GM18505 (cell line): Measurements from ENCODE around the gene TNRC6B.

Experiments used
- ATAC-seq: cut with Tn5 transposase; IDR thresholded peaks from one replicate; pipeline ENCODE4 v1.9.1; 2021; ENCODE audit not compliant: unreplicated experiment
- POLR2A ChIP-seq: IDR thresholded peaks from 4 replicates; pipeline ENCODE4 v1.6.1; 2011; ENCODE audit warnings: borderline replicate concordance; ENCODE audit not compliant: insufficient read depth, insufficient read length; ENCODE audit errors: extremely low read depth

Gene TNRC6B

DNA sequence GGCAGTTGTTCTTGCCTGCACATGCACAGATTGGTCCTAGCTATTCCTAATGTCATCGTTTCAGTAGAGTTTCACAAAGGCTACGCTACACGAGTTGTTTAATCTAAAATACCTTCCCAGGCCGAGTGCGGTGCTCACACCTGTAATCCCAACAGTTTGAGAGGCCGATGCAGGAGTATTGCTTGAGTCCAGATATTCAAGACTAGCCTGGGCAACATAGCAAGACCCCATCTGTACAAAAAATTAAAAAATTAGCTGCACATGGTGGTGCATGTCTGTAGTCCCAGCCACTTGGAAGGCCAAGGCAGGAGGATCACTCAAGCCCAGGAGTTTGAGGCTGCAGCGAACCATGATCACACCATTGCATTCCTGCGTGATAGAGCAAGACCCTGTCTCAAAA lies 56.2 kb downstream of the TNRC6B start:
- no peak for TF ChIP-seq POLR2A
- no peak for ATAC-seq

DNA sequence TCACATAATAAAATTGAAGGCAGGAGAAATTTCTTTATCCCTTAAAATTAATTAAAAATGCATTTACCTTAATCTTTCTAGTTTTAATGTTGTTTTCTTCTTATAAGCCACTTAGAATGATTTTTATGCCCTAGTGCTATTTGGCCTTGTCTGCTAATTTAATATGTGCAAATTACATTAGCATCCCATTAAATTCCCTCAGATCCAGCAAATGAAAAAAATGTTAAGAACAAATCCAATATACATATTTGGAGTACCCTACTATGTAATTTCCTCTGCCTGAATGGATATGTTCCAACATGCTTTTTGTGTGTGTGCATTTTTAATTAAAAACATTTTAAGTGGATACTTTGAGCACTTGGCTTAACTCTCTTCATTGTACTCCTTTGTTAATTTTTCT lies 56.9 kb downstream of the TNRC6B start:
- no peak for ATAC-seq
- no peak for TF ChIP-seq POLR2A

DNA sequence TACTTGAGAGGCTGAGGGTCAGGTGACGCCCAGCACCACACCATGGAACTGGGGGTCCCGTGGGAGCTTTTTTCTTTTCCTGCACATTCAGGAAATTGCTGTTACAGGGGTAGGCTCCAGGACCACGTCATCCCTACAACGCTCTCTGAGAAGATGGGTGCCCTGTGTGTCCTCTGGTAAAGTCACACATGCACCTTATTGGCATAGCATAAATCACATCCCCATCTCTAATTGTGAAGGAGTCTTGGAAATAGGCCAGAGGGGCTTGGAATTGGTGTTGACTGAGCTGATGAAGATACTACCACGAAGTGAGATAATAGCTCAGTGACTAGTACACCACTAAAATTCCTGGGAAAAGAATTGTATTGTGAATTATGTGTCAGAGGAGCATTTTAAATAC lies 57.6 kb downstream of the TNRC6B start:
- no peak for ATAC-seq
- TF ChIP-seq POLR2A: no peak

DNA sequence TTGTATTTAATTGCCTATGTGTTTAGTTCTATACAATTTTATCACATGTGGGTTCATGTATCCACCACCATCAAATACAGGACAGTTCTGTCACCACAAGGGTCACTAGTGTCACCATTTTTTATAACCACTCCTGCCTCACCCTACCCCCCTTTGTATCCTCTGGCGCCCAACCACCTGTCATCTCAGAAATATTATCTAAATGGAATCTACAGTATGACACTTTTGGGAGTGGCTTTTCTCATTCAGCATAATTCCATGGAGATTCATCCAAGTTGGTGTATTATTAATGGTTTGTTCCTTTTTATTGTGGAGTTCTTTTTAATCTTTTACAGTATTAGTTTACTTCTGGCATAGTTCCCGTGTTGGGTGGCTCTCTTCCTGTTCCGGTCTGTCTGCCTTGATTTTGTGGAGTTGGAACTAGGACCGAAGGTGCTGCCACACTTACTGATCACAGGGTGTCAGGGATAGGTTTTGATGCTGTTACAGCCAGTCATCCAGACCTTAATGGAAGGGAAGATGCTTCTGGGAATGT lies 58.5 kb downstream of the TNRC6B start:
- no peak for ATAC-seq
- TF ChIP-seq POLR2A: no peak

DNA sequence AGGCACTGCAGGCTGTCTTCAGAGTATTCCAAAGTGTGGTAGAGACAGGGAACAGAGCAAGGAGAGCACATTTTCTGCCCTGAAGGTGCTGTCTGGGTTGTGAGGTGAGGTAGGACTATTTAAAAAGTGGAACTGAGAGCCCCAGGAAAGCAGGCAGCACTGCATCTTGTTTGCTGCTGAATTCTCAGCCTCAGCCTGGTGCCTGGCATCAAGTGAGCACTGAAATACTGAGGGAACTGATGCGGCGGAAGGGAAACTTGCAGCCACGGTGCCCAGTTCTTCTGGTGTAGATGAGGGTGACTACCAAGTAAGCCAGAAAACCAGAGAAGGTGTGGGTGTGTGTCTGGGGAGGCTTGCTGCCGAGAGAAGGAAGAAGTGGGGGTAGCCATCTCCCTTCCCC lies 59.5 kb downstream of the TNRC6B start:
- ATAC-seq: no peak
- no peak for TF ChIP-seq POLR2A

DNA sequence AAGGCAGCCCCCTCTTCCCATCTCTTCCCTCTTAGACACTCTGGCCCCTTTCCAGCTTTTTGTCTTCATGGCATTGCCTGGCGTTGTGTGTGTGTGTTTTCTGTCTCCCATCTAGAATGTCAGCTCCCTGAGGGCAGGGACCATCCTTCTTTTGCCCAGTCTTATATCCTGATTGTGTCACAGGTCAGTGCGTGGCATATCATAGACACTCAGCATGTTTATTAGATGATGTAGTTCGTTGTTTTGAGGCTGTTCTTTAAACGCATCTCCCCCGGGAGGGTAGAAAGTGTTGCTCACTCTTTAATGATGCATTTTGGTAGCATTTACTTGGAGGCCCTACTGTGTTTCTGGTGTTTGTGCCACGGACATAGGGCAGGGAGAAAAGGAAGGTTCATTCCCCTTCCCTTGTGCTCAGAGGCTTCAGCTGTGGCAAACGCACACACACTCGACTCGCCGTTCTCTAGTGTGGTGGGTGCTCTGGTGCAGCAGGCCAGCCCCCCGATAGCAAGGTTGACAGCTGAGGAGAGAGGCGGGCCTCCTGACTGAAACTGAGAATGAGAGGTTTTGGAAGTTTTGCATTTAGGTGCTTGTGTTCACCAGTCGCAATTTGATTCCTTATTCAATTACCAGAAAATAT lies 60.2 kb downstream of the TNRC6B start:
- ATAC-seq: no peak
- TF ChIP-seq POLR2A: no peak

DNA sequence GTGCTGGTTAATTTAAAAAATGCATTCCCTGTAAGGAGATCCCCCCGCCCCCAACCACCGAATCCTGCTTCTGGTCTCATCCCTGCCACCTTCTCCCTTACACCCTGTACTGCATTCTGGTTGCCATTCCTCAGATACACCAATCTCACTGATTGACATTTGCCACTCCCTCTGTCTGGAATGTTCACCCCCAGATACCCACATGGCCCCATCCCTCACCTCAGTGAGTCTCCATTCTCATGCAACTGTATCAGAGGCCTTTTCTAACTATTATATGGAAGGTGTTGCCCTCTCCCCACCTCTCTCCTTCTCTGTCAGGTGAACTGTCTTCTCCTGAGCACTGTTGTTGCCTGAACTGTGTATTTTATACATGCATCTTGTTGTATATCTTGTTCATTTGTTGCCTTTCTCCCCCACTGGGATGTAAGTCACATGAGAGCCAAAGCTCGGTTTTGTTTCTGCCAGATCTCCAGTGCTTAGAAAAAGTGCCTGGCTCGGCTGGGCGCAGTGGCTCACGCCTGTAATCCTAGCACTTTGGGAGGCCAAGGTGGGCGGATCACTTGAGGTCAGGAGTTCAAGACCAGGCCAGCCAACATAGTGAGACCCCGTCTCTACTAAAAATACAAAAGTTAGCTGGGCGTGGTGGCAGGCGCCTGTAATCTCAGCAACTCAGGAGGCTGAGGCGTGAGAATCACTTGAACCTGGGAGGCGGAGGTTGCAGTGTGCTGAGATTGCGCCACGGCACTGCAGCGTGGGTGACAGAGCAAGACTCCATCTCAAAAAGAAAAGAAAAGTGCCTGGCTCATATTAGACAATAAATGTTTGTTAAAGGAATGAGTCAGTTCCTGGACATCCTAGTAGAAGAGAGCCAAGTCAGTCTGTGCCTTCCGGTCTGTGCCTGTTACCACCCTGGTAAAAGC lies 61.0 kb downstream of the TNRC6B start:
- TF ChIP-seq POLR2A: no peak
- ATAC-seq: no peak

GRCh38 chr22:40239345-40239683 lies 61.6 kb downstream of the TNRC6B start:
- ATAC-seq: no peak
- no peak for TF ChIP-seq POLR2A

DNA sequence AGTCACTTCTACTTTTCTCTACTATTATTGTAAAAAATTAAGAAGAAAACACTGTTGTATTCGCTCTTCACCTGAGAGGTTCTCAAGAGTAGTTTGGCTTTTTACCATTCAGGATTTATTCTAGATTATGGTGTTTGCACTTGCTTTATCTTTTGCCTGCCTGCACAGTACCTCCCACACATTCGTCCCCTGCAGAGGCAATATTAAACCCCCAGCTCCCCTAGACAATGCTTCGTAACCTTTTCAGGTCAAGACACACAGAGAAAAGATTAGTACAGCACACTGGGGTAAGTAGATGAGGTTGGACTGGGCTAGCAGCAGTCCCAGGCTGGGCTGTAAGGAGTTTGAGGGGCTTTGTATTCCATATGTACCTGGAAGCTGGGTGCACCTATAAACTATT lies 62.4 kb downstream of the TNRC6B start:
- no peak for ATAC-seq
- no peak for TF ChIP-seq POLR2A

- ATAC-seq: no peak
- TF ChIP-seq POLR2A: no peak
These were observed 63.0 kb downstream of the TNRC6B start for GRCh38 chr22:40240686-40241085.

GRCh38 chr22:40241200-40241763 lies 63.6 kb downstream of the TNRC6B start:
- no peak for TF ChIP-seq POLR2A
- no peak for ATAC-seq

- no peak for TF ChIP-seq POLR2A
- ATAC-seq: no peak
These were observed 66.2 kb downstream of the TNRC6B start for GRCh38 chr22:40243891-40244290.

- ATAC-seq: no peak
- TF ChIP-seq POLR2A: no peak
These were observed 66.9 kb downstream of the TNRC6B start for GRCh38 chr22:40244586-40244985.

DNA sequence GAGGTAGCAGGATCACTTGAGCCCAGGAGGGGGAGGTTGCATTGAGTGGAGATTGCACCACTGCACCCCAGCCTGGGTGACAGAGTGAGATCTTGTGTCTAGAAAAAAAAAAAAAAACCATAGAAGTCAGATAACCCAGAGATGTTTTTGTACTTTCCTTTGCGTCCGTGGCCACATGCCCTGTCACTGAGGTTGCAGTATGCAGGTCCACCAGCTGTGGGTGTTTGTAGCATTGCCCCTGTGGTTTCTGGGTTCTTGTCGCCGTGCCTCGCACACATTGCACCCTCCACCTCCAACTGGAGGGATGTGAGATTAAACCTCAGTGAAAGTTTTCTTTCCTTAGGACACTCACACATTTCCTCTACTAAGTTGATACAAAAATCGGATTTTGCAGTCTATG lies 70.3 kb downstream of the TNRC6B start:
- ATAC-seq: no peak
- no peak for TF ChIP-seq POLR2A
